HG03558 (cell line): ENCODE measurements around the gene ELFN1.
"Not testable (repeated sequence)": the region's sequence is repeated elsewhere in the genome, so short reads cannot be mapped to it uniquely, and the experiment has no call there.

Source experiments
- ATAC-seq: cut with Tn5 transposase; IDR thresholded peaks from one replicate; pipeline ENCODE4 v1.9.1; 2021; ENCODE audit warnings: moderate number of reproducible peaks; ENCODE audit not compliant: unreplicated experiment; ENCODE audit errors: extremely low read depth

Gene ELFN1

GRCh38 chr7:1749351-1749863, 79.3 kb downstream of the ELFN1 start:
- no peak for ATAC-seq

- ATAC-seq, result no peak
Observed at GRCh38 chr7:1749864-1750466, 79.9 kb downstream of the ELFN1 start.

GRCh38 chr7:1750541-1751021, 80.5 kb downstream of the ELFN1 start:
- ATAC-seq, result no peak

- no peak for ATAC-seq
Observed at GRCh38 chr7:1752111-1752510, 82.0 kb downstream of the ELFN1 start.

- ATAC-seq, result no peak
Observed at GRCh38 chr7:1752771-1753563, 82.9 kb downstream of the ELFN1 start.

DNA sequence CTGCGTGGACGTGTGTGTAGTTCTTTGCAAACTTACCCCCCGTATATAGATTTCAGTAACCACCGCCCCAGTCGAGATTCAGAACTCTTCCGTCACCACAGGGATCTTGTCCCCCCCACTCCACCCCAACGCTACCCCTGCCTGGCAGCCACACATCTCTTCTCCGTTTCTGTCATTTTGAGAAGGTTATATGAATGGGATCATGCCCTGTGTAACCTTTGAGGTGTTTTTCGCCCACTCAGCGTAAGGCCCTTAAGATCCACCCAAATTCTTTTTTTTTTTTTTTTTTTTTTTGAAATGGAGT, 83.4 kb downstream of the ELFN1 start:
- ATAC-seq, result no peak

DNA sequence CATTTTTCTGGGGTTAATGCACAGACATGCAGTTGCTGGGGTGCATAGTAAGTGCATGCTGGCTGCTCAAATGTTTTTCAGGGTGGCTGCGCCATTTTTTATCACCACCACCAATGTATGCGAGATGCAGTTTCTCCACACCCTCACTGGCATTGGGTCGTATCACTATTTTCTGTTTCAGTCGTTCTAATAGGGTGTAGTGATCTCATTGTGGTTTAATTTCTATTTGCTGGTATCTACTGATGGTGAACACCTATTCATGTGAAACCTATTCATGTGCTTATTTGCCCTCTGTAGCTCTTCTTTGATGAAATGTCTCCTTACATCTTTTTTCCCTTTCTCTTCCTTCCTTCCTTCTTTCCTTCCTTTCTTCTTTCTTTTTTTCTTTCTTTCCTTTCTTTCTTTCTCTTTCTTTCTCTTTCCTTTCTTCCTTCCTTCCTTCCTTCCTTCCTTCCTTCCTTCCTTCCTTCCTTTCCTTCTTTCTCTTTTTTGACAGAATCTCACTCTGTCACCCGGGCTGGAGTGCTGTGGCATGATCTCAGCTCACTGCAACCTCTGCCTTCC, 84.3 kb downstream of the ELFN1 start:
- ATAC-seq, result no peak

- no peak for ATAC-seq
Observed at GRCh38 chr7:1755783-1756625, 85.9 kb downstream of the ELFN1 start.

DNA sequence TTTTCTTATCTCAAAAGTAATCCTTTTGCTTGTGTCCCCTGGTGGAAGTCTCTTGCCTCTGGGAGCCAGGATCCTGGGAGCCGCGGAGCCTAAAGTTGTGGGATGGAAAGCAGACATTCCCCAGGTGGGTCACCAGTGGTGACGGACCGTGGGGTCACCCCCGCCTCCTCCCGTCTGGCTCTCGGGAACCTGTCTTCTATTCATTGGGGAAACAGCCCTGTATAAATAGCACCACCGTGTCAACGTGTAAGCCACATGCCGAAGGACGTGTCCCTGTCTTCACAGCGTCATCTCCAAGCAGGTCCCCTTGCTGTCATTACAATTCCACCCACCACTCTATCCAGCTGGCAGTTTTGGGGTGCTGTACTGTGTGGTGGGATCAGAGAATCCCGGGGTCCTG, 87.5 kb downstream of the ELFN1 start:
- ATAC-seq, result no peak

DNA sequence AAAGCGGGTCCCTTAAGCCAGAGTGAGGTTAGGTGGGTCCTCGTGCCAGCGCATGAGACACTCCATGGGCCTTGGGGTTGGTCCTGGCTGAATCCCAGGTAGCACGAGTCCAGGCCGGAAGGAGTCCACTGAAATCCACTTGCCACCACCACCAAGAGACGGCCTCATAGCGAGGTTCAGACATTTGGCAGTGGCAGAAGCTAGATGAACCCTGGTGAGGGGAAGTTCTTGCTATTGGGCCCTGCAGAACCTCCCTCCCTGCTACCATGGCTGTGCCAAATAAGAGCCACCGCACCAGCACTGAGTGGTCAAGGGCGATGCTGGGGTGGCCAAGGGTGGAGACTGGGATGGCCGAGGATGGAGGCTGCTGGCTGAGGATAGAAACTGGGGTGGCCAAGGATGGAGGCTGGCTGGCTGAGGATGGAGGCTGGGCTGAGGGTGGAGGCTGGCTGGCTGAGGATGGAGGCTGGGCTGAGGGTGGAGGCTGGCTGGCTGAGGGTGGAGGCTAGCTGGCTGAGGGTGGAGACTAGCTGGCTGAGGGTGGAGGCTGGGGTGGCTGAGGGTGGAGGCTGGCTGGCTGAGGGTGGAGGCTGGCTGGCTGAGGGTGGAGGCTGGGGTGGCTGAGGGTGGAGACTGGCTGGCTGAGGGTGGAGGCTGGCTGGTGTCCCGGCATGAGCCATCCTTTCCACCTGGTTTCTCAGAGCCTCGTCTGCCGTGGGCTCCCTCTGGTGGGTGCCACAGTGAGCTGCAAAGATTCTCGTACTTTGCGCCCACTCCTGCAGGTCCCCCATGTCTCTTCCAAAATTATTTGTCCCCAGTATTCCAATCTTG, 88.2 kb downstream of the ELFN1 start:
- ATAC-seq, result no peak

- no peak for ATAC-seq
Observed at GRCh38 chr7:1758859-1759521, 88.9 kb downstream of the ELFN1 start.

DNA sequence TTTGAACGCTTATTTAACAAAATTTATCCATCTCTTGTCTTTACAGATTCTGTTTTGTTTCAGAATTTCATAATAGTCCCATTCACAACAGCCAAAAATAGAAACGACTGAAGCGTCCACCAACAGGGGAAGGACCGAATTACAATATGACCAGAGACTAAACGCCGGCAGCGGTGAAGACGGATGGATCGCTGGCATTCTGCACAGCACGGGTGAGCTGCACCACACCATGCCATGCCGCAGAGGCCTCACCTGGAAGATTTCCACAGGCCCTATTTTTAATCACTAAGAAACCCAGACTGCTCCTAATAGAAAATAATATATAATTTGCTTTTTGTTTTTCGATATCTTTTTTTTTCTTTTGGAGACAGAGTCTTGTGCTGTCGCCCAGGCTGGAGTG, 91.0 kb downstream of the ELFN1 start:
- ATAC-seq, result no peak

GRCh38 chr7:1761774-1762173, 91.7 kb downstream of the ELFN1 start:
- ATAC-seq, result no peak

DNA sequence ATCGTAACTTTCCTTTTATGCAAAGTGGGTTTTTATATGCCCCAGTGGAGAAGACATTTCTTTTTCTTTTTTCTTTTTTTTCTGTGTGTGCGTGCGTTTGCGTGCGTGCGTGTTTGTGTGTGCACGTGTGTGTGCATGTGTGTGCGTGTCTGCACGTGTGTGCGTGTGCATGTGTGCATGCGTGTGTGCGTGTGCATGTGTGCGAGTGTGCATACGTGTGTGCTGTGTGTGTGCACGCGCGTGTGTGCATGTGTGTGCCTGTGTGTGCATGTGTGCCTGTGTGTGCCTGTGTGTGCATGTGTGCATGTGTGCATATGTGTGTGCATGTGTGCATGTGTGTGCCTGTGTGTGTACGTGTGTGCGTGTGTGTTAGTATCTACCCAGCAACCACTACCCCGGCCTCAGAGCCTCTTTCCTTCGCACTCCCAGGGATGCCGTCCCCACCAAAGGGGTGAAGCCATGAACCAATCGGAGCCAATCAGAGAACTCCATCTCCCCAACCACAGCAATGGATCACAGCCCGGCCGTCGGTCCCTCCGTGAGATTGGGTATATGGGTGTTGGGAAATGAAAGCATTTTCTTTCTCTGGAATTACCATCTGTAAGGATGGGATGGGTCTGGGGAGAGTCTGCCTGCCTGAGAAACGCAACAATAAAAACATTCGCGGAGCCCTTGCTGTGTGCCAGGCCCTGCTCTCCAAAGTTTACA, 92.3 kb downstream of the ELFN1 start:
- no peak for ATAC-seq

GRCh38 chr7:1763033-1763432, 93.0 kb downstream of the ELFN1 start:
- ATAC-seq, result no peak

- not testable (repeated sequence) for ATAC-seq
Observed at GRCh38 chr7:1763911-1764310, 93.8 kb downstream of the ELFN1 start.

DNA sequence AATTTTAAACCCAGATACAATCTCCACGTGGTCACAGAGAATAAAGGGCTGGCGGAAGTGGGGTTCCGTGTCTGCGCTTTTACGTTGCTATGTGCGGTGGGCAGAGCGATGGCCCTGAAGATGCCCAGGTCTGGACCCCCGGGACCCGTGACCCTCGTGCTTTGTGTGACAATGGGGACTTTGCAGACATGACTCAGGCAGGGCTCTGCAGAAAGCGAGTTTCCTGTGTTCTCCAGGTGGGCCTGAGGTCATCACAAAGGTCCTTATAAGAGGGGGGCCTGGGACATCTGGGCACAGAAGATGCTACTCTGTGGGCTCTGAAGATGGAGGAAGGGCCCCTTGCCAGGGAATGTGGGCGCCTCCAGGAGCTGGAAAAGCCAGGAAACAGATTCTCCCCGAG, 95.3 kb downstream of the ELFN1 start:
- no peak for ATAC-seq

GRCh38 chr7:1767524-1767923, 97.4 kb downstream of the ELFN1 start:
- no peak for ATAC-seq

- no peak for ATAC-seq
Observed at GRCh38 chr7:1768832-1769231, 98.8 kb downstream of the ELFN1 start.
